SK-N-SH treated with all-trans-retinoic acid at 6 μM for 48 hours (cell line): Measurements from ENCODE around the gene HYAL3.

Experiments used
- SNAI2 ChIP-seq: fragments of 250-450 bp; sonication (Bioruptor Pico); IDR thresholded peaks from 2 replicates; pipeline ENCODE4 v1.5.0; 2020; ENCODE audit warnings: mild to moderate bottlenecking, moderate library complexity
- TSHZ2 ChIP-seq: fragments of 250-450 bp; sonication (Bioruptor Pico); IDR thresholded peaks from 2 replicates; pipeline ENCODE4 v1.5.0; 2020; ENCODE audit warnings: mild to moderate bottlenecking, moderate library complexity
- ZNF565 ChIP-seq: fragments of 450-650 bp; formaldehyde crosslinking; conservative IDR thresholded peaks from 2 replicates; pipeline ENCODE4 v1.5.0; 2020; ENCODE audit warnings: low read depth, mild to moderate bottlenecking, moderate library complexity
- TF ChIP-seq, protein P1 (sequence below): fragments of 250-450 bp; sonication (Bioruptor Pico); IDR thresholded peaks from 2 replicates; pipeline ENCODE4 v1.8.0; 2020; ENCODE audit warnings: mild to moderate bottlenecking, moderate library complexity, borderline replicate concordance

- TF ChIP-seq SNAI2 (CRISPR knock-in tag) (no peak), TSHZ2 (CRISPR knock-in tag) (no peak), ZNF565 (CRISPR knock-in tag) (no peak)
- TF ChIP-seq, protein P1, sequence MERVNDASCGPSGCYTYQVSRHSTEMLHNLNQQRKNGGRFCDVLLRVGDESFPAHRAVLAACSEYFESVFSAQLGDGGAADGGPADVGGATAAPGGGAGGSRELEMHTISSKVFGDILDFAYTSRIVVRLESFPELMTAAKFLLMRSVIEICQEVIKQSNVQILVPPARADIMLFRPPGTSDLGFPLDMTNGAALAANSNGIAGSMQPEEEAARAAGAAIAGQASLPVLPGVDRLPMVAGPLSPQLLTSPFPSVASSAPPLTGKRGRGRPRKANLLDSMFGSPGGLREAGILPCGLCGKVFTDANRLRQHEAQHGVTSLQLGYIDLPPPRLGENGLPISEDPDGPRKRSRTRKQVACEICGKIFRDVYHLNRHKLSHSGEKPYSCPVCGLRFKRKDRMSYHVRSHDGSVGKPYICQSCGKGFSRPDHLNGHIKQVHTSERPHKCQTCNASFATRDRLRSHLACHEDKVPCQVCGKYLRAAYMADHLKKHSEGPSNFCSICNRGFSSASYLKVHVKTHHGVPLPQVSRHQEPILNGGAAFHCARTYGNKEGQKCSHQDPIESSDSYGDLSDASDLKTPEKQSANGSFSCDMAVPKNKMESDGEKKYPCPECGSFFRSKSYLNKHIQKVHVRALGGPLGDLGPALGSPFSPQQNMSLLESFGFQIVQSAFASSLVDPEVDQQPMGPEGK (CRISPR knock-in tag) = no peak
Measured at GRCh38 chr3:50272911-50273688, 26.1 kb downstream of the HYAL3 start.
